GM13976 (cell line): ENCODE results near the gene NPB.

Experiments
- DNase-seq: peaks from one replicate; pipeline ENCODE4 v3.0.0; 2012; ENCODE audit warnings: low spot score
- in situ Hi-C: fragments of 300-500 bp; cut with MboI; formaldehyde crosslinking; loops from one replicate; pipeline ENCODE4 v1.12.0; 2022; ENCODE audit warnings: low sequenced_read_pairs, mixed read lengths, inconsistent platforms; ENCODE audit not compliant: unreplicated experiment
- TF ChIP-seq, protein P1 (sequence below): IDR thresholded peaks from 2 replicates; pipeline ENCODE4 v1.5.1; 2012; ENCODE audit warnings: borderline replicate concordance, mild to moderate bottlenecking; ENCODE audit not compliant: insufficient read depth; ENCODE audit errors: extremely low read depth, missing control alignments, control extremely low read depth

The NPB gene

DNA sequence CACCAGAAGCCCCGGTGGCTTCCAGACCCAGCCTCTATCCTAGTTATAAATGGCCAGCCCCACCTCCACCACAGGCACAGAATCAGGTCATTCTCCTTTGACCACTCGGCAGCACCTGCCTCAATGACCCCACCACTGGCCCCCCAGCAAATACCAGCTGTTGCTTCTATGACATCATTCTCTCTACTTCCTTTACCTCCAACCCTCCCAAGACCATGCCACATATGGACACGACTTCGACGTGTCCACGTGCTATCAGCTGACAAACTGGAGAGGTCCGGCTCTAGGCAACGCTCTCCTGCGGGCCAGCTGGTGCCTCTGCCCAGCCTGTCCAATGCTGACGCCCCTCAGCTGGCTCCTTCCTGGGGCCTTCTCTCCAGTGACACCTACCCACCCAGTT, 16.6 kb upstream of the NPB start:
- no peak for DNase-seq
- TF ChIP-seq, protein P1, sequence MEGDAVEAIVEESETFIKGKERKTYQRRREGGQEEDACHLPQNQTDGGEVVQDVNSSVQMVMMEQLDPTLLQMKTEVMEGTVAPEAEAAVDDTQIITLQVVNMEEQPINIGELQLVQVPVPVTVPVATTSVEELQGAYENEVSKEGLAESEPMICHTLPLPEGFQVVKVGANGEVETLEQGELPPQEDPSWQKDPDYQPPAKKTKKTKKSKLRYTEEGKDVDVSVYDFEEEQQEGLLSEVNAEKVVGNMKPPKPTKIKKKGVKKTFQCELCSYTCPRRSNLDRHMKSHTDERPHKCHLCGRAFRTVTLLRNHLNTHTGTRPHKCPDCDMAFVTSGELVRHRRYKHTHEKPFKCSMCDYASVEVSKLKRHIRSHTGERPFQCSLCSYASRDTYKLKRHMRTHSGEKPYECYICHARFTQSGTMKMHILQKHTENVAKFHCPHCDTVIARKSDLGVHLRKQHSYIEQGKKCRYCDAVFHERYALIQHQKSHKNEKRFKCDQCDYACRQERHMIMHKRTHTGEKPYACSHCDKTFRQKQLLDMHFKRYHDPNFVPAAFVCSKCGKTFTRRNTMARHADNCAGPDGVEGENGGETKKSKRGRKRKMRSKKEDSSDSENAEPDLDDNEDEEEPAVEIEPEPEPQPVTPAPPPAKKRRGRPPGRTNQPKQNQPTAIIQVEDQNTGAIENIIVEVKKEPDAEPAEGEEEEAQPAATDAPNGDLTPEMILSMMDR = no peak
- in situ Hi-C loops = no loop called here

DNA sequence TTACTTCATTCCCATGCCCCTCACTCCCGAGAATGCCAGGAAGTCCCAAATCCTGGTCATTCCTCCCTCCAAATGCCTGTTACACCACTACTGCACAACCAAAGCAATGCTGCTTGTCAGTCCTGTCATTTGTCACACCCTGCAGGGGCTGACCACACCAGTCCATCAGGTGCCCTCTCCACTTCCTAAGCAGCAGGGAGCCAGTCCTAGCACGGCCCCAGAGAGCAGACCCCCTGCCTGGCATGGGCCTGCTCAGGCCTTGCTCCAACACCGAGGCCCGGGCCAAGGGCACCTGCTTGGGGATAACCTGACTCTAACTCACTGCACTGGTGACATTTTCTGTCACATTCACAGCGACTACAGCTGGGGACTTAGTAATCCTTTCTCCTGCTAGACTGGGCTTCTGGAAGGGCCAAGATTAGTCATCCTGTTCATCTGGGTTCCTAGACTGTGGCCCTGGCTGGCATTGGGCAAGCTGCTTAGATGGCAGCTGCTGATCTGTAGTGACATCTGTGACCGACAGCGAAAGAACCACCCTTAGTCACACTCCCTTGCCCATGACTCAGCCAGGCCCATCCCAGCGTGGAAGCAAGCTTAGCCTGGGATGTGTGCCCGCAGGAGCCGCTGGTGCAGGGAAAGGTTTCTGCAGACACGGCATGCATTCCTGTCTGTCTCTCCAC, 16.0 kb upstream of the NPB start:
- in situ Hi-C loops = no loop called here
- DNase-seq = no peak
- TF ChIP-seq, protein P1 = no peak

DNA sequence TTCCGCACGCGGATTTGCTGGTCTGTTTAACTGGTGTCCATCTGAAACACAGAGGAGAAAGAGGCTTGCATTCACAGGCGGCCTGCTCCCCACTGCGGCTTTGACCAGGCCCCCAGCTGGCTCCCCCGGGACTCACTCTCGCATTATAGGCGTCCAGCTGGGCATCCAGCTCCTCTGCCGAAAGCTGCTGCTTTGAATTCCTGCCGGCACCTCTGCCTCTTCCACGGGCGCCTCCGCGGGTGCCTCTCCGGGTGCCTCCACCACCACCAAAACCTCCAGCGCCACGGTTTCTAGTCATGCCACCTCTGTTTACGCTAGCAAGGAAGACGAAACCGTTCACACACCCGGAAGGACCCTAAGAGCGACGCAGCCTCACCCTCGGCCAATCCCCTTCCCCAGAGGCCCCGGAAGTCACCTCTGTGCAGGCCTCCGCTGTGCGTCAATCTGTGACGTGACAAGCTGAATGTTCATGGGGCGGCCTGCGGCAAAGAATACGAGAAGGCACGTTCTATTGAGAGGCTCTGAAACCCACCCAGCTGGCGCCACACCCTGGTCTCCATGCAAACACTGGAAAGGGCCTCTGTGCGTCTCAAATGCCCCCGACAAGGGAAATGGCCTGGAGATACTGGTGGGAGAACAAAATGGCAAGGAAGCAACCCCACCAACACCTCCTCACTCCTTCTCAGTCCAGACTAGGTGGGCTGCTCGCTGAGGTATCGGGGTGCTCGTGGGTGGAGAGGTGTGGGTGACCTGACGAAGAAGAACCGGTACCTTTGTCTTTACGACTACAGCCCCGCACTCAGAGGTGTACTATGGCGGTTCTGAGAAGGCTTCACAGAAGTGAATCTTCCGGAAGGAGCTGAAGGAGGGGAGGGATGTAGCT, 13.7 kb upstream of the NPB start:
- DNase-seq = no peak
- in situ Hi-C loops = no loop called here
- TF ChIP-seq, protein P1 = no peak

DNA sequence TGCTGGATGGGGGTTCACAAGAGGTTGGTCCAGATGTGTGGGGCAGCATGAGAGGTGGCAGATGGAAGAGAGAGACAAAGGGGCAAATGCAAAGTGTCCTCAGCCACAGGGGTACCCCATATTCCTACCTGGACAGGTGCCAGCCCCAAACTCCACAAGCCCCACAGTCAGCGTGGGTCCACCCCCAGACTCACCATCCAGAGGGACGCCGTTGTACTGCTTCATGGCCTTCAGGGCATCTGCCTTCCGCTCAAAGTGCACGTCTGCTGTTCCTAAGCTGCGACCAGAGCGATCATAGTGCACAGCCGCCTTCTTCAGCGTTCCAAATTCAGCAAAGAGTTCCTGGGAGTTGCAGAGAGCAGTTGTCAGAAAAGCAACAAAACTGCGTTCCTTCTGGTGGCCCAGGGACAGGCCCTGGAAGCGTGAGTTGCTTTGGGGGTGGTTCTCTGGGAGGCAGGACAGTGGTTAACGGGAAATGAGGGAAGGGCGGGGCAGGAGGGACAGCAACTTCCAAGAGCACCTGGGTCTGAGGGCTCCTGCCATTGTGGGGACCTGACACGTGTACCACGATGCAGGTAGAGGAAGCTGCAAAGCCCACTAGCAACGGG, 12.9 kb upstream of the NPB start:
- TF ChIP-seq, protein P1 = no peak

DNA sequence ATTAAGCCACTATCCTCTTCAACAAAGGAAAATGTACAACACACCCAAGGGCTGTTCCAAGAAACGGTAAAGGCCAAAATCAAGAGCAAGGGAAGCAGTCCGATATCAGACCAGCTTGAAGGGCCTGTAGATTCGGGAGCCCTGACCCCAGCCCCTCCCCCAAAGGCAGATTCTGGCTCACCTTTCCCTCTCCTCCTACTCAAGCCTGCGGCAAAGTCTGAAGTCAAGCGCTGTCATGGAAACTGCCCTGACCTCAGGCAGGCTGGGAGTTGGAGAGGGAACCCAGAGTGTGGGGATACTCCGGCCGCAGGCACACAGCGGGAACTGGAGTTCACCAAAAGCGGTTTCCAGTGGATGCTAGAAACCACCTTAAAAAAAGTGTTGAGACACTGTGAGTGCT, 12.4 kb upstream of the NPB start:
- in situ Hi-C loops = no loop called here
- TF ChIP-seq, protein P1 = no peak

More for the DNA sequence above, 12.9 kb upstream of the NPB start:
- no peak for DNase-seq
- in situ Hi-C loops = no loop called here

DNA sequence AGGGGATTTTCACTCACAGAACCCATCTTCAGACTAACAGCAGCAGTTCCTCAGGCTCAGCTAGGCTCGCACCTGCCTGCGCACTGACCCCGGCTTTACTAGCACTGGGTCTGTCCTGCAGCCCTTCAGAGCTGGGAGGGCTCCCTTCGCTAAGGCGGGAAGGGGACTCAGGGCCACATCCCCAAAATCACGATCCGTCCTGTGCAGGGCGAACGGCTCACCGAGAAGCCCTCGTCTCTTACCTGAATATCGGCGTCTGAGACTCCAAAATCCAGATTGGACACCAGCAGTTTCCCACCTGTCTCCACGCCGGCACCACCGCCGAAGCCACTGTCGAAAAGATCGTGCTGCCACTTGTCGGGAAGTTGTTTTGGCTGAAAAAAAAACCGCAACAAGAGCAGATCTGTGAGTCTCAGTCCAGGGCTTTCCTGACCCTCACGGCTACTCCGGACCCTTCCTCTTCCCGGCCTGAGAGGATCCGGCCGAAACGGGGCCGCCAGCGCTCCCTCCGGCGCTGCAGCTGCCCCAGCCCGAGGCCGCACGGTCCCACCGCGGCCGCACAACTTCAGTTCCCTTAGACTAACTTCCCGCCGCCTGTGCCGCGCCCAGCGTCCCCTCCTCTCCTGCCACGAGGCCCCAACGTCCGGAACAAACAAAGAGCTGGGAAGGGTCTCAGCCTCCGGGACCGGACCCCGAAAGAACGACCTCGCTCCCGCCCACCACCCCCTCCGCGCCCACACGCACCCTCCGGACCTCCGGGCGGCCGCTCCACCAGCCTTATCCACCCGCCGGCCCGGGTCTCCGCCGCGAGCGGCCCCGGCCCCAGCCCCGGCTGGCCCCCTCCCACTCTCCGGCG, 11.4 kb upstream of the NPB start:
- DNase-seq = no peak
- in situ Hi-C loops = no loop called here
- TF ChIP-seq, protein P1 = no peak

More for the DNA sequence above, 12.4 kb upstream of the NPB start:
- DNase-seq = no peak
